ENCODE data around the gene RAB39B.
"Not testable (repeated sequence)": the region's sequence is repeated elsewhere in the genome, so short reads cannot be mapped to it uniquely, and the experiment has no call there.

Gene RAB39B

GRCh38 chrX:155263854-155264628 is at the start of gene RAB39B:
Gene RAB39B (minus strand): TSS chrX:155264491. CDS start chrX:155264288, 203 bp downstream.
- peak in 1 of 2 experiments; percentile 65 for DNase-seq

GRCh38 chrX:155313766-155314165 is 49.5 kb upstream of the RAB39B start:
- no peak for DNase-seq

DNA sequence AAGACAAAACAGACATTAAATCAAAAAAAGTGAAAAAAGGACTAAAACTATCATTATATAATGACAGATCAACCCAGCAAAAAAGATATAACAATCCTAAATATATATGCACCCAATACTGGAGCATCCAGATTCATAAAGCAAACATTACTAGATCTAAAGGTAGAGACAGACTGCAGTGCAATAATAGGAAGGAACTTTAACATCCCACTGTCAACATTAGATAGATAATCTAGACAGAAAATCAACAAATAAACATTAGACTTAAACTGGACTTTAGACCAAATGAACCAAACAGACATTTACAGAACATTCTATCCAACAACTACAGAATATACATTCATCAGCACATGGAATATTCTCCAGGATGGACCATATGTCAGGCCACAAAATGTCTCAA is 29.5 kb upstream of the RAB39B start:
- DNase-seq = no peak

- DNase-seq = no peak
Measured at GRCh38 chrX:155279873-155280272, 15.6 kb upstream of the RAB39B start.

- DNase-seq = no peak
Measured at GRCh38 chrX:155270969-155271368, 6.7 kb upstream of the RAB39B start.

DNA sequence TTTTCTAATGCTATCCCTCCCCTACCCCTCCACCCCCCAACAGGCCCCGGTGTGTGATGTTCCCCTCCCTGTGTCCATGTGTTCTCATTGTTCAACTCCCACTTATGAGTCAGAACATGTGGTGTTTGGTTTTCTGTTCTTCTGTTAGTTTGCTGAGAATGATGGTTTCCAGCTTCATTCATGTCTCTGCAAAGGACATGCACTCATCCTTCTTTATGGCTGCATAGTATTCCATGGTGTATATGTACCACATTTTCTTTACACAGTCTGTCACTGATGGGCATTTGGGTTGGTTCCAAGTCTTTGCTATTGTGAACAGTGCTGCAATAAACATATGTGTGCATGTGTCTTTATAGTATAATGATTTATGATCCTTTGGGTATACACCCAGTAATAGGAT is 3.7 kb upstream of the RAB39B start:
- DNase-seq = not testable (repeated sequence)

GRCh38 chrX:155266439-155266838 is 2.1 kb upstream of the RAB39B start:
- no peak for DNase-seq

DNA sequence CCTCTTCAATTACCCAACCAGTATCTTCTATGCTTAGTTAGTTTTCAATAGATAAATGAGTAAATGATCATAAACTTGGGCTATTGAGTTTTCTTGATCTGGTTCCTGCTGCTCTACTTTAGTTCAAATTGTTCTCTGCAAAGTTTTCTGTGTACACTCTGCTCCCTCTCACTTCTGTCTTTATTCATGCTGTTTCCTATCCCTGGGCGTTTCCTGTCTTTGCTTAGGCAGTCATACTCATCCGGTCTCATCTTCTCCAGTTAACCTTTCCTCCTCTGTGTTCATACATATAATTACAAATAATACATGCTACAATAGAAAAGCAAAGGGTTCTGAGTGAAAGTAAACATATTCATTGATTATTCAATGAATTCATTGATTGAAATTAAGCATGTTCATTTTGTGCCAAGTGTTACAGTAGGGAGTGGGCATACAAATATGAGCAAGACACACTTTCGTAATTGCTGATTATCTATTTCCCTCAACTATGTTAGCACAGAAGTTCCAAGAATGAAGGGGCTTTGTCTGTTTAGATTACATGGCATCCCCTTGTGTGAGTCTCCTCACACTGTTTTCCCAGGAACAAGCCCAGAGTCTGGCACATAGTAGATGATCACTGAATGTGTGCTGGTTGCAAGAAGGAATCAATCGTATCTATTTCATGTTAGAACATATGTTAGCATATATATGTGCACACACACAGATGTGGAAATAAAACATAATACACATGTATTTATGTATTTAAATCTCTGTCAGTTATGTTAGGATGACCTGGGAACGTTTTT is 1.1 kb downstream of the RAB39B start:
- no peak for DNase-seq

- DNase-seq = no peak
Measured at GRCh38 chrX:155259752-155260151, 4.5 kb downstream of the RAB39B start.

GRCh38 chrX:155251391-155251790 is 12.9 kb downstream of the RAB39B start:
- no peak for DNase-seq

DNA sequence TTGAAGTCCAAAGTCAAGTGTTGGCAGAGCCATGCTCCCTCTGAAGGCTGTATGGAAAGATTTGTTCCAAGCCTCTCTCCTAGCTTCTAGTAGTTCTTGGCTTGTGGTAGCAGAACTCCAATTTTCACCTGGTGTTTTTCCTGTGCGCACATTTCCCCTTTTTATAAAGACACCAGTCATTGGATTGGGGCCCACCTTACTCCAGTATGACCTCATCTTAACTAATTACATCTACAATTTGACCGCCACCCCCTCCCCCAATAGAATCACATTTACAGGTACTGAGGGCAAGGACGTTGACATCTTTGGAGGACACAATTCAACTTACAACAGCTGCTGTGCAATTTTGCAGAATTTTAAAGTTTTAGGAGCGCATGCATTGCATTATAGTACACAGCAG is 16.8 kb downstream of the RAB39B start:
- no peak for DNase-seq

DNA sequence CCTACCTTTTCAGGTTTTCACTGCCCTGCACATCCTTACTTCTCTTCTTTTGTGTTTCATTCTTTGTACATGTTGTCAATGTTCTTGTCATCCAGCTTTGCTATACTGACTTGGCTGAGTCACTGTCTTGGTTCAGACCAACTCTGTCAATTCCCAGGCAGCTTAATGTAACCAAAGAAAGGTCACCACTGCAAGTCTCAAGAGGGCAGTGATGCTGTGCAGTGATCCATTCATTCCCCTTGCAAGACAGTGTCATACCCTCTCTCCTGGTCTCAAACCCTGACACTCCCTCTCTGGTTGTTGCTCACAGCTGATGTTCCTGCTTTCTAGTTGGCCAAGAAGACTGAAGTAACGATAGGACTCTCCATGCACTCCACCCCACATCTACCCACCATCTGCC is 17.5 kb downstream of the RAB39B start:
- no peak for DNase-seq

GRCh38 chrX:155242300-155242699 is 22.0 kb downstream of the RAB39B start:
- DNase-seq = no peak

DNA sequence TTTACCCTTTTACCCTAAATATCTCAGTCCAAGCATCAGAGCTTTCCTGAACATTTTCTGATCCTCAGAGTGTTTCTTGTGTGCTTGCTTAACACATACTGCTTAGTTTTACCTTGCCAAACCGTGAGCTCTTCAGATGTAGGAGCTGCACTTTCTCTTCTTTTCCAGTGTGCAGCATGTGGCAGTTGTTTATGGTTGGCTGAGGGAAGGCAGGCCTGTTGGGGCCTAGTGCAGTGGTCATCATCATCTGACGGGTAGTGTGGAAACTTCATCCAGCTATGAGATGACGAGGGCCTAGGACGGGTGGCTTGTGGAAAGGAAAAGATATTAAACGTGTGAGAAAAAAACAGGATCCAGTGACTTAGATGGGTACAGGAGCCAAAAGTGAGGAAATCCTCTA is 26.6 kb downstream of the RAB39B start:
- no peak for DNase-seq

- no peak for DNase-seq
Measured at GRCh38 chrX:155235891-155236290, 28.4 kb downstream of the RAB39B start.

DNA sequence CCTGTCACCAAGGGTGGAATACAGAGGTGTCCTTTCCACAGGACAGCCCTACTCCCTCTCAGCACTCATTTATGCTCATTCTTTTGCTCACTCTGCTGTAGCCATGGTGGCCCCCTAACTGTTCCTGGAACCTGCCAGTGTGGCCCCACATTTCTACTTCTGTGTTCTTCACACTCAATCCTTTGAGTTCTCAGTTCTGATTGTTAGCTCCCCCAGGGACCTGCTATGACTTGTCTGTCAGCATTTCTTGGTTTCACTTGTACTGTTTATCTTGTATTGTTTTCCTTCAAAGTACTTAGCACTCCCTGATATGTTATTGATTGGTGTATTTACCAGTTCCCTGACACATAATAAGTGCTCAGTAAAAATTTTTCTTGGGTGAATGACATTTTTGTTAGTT is 33.1 kb downstream of the RAB39B start:
- DNase-seq = no peak

- no peak for DNase-seq
Measured at GRCh38 chrX:155225774-155226173, 38.5 kb downstream of the RAB39B start.

DNA sequence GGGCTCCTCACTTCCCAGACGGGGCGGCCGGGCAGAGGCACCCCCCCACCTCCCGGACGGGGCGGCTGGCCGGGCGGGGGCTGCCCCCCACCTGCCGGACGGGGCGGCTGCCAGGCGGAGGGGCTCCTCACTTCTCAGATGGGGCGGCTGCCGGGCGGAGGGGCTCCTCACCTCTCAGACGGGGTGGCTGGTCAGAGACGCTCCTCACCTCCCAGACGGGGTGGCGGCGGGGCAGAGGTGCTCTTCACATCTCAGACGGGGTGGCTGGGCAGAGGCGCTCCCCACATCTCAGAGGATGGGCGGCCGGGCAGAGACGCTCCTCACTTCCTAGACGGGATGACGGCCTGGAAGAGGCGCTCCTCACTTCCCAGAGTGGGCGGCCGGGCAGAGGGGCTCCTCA is 40.5 kb downstream of the RAB39B start:
- not testable (repeated sequence) for DNase-seq

- no peak for DNase-seq
Measured at GRCh38 chrX:155221351-155221750, 42.9 kb downstream of the RAB39B start.

GRCh38 chrX:155218777-155219176 is 45.5 kb downstream of the RAB39B start:
- no peak for DNase-seq

GRCh38 chrX:155216940-155217440 is 47.3 kb downstream of the RAB39B start:
- DNase-seq = peak; percentile 1 to 29

- DNase-seq = peak; percentile 87 to 92
Measured at GRCh38 chrX:155216179-155216939, 47.9 kb downstream of the RAB39B start, which contains the start of gene VBP1. Gene VBP1 (plus strand): TSS chrX:155216460. CDS start chrX:155216483, 23 bp downstream.

All from SW 1271 (cell line).